Measurements from ENCODE around the gene MYCN.

Gene MYCN

DNA sequence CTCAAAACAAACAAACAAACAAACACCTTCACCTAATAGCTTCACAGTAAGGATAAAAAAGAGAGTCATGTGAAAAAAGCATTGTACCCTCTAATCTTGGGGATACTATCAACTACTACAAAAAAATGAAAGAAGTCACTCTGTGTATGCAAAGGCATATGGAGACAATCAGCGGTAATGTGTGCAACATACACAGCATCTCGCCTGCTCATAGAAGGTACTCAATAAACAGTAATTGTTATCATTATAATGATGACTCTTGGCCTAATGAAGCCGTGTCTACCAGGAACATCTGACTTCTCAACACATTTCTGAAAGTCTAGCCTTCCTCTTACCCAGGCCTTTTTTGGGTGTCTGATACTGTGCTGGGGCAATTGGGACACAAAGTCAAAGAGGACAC, 55.3 kb downstream of the MYCN start:
- peak; percentile 93 for DNase-seq (ENCODE audit: low spot score)

Small RNA genes lying within 50 kb of the gene (small RNA-seq; reads per million reads assigned to genes)
- gene RF01210 (0 to 0.08 reads per million in 2 experiments), gene RN7SL104P (0 to 0.03 reads per million in 2 experiments)

Data from SK-N-DZ (cell line).